ENCODE measurements around the gene CFDP1.

Gene CFDP1

DNA sequence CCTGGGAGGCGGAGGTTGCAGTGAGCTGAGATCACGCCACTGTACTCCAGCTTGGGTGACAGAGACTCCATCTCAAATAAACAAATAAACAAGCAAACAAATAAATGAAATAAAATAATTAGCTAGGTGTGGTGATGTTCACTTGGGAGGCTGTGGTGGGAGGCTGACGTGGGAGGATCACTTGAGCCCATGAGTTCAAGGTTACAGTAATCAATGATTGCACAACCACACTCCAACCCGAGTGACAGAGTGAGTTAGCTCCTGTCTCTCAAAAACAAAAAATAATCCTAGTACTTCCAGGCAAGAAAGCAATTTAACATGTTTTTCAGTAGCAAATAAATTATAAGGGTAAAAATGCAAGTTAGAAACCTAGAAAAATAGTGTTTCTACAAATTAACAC, 26.4 kb downstream of the CFDP1 start:
- no peaks in the 10 kb centered on the region for H3K9me2 ChIP-seq (ENCODE audit: low read depth, low read length)
- no peaks in the 10 kb centered on the region for H4K20me1 ChIP-seq (ENCODE audit: insufficient read depth, low read length)
- peaks cover 38% of the 10 kb centered on the region for H3K36me3 ChIP-seq (ENCODE audit: insufficient read depth, low read length)
- H3K4me1 ChIP-seq (ENCODE audit: insufficient read depth, low read length, severe bottlenecking) = peaks cover 3% of the 10 kb centered on the region
- no peak overlapping the region for H3K4me2 ChIP-seq (ENCODE audit: low read length)
- no peaks in the 10 kb centered on the region for H3K9me3 ChIP-seq (ENCODE audit: low read length)
- H3K27ac ChIP-seq (ENCODE audit: low read depth, low read length, poor library complexity, severe bottlenecking) = no peak overlapping the region
- H3K27me3 ChIP-seq (ENCODE audit: insufficient read depth, low read length) = no peaks in the 10 kb centered on the region
- H3F3A ChIP-seq (ENCODE audit: insufficient read depth, low read length) = no peaks in the 10 kb centered on the region
- H3K4me3 ChIP-seq (ENCODE audit: low read depth, low read length, poor library complexity, severe bottlenecking) = no peak overlapping the region
- TF ChIP-seq EZH2 (IDR thresholded peaks at IDR 0.05; ENCODE audit: borderline replicate concordance, low read length) (no peak), CTCF (IDR thresholded peaks at IDR 0.05; ENCODE audit: low read length) (no peak)
- no peaks in the 10 kb centered on the region for H3K79me2 ChIP-seq (ENCODE audit: insufficient read depth, low read length)
- H3K9ac ChIP-seq (ENCODE audit: low read length) = no peak overlapping the region
- H2AFZ ChIP-seq (ENCODE audit: low read length) = no peak overlapping the region

- no peak overlapping the region for H3K4me2 ChIP-seq (ENCODE audit: low read length)
These were observed 30.4 kb downstream of the CFDP1 start for GRCh38 chr16:75402821-75403475.

DNA sequence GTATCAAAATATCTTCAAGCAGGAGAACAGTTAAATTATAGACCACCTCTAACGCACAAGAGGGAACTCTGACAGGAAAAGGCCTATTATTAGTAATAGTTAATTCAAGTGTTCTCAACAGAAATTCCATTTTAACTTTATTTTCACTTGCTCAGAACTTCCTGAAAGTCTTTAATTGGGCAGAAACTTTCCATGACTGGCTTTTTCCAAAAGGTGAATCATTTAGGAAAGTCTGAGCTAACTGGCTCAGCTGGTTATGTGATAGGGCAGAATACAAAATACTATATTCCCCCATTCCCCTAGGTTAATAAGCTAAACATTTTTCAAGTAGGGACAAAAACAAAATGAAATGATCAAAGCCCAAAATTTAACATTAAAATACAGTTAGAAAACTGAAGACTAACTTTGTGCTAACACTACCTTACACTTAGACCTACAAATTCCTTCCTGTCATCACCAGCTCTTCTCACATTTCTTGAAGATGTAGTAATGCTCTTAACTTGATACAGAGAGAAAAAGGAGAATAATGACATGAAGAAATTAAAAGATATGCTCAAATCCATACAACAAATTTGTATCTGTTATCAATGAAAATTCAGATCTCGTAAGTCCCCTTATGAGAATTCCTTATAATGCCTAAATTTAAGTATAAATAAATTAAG, 31.0 kb downstream of the CFDP1 start:
- H3K4me1 ChIP-seq (ENCODE audit: insufficient read depth, low read length, severe bottlenecking) = peaks cover 3% of the 10 kb centered on the region
- H3F3A ChIP-seq (ENCODE audit: insufficient read depth, low read length) = no peaks in the 10 kb centered on the region
- peaks cover 21% of the 10 kb centered on the region; the same call in 1 of the 2 replicates for H3K36me3 ChIP-seq (ENCODE audit: insufficient read depth, low read length)
- H4K20me1 ChIP-seq (ENCODE audit: insufficient read depth, low read length) = no peaks in the 10 kb centered on the region
- TF ChIP-seq CTCF (IDR thresholded peaks at IDR 0.05; ENCODE audit: low read length) (no peak), EZH2 (IDR thresholded peaks at IDR 0.05; ENCODE audit: borderline replicate concordance, low read length) (no peak)
- no peak overlapping the region for H3K27ac ChIP-seq (ENCODE audit: low read depth, low read length, poor library complexity, severe bottlenecking)
- H3K79me2 ChIP-seq (ENCODE audit: insufficient read depth, low read length) = no peaks in the 10 kb centered on the region
- no peak overlapping the region for H3K4me3 ChIP-seq (ENCODE audit: low read depth, low read length, poor library complexity, severe bottlenecking)
- no peak overlapping the region for H2AFZ ChIP-seq (ENCODE audit: low read length)
- no peaks in the 10 kb centered on the region for H3K9me3 ChIP-seq (ENCODE audit: low read length)
- H3K9ac ChIP-seq (ENCODE audit: low read length) = no peak overlapping the region
- no peaks in the 10 kb centered on the region for H3K9me2 ChIP-seq (ENCODE audit: low read depth, low read length)
- no peaks in the 10 kb centered on the region for H3K27me3 ChIP-seq (ENCODE audit: insufficient read depth, low read length)
- H3K4me2 ChIP-seq (ENCODE audit: low read length) = no peak overlapping the region

More at GRCh38 chr16:75402821-75403475, 30.4 kb downstream of the CFDP1 start:
- TF ChIP-seq CTCF (IDR thresholded peaks at IDR 0.05; ENCODE audit: low read length) (peak; percentile 56), EZH2 (IDR thresholded peaks at IDR 0.05; ENCODE audit: borderline replicate concordance, low read length) (no peak)
- Histone ChIP-seq H4K20me1 (ENCODE audit: insufficient read depth, low read length) (no peaks in the 10 kb centered on the region), H3K9ac (ENCODE audit: low read length) (no peak overlapping the region), H3K27ac (ENCODE audit: low read depth, low read length, poor library complexity, severe bottlenecking) (no peak overlapping the region), H3K36me3 (ENCODE audit: insufficient read depth, low read length) (peaks cover 20% of the 10 kb centered on the region; the same call in 1 of the 2 replicates), H3K27me3 (ENCODE audit: insufficient read depth, low read length) (no peaks in the 10 kb centered on the region), H2AFZ (ENCODE audit: low read length) (no peak overlapping the region), H3K4me3 (ENCODE audit: low read depth, low read length, poor library complexity, severe bottlenecking) (no peak overlapping the region), H3K4me1 (ENCODE audit: insufficient read depth, low read length, severe bottlenecking) (peaks cover 3% of the 10 kb centered on the region), H3K9me2 (ENCODE audit: low read depth, low read length) (no peaks in the 10 kb centered on the region), H3K79me2 (ENCODE audit: insufficient read depth, low read length) (no peaks in the 10 kb centered on the region), H3F3A (ENCODE audit: insufficient read depth, low read length) (no peaks in the 10 kb centered on the region), H3K9me3 (ENCODE audit: low read length) (no peaks in the 10 kb centered on the region)

Data from OCI-LY1 (cell line).